H1 (cell line): ENCODE data around the gene HAT1. TPM values are rescaled to one million over a fixed set of nuclear protein-coding genes. Genes with fewer than 3 reads are reported as not detected.

Source experiments
- CTCF ChIA-PET: fragments of 300-600 bp; sonication (Branson Sonifier 250); formaldehyde crosslinking; loops from one replicate; lab custom pipeline; 2021; ENCODE audit not compliant: partially characterized antibody; lab: Charles Lee
- POLR2A ChIA-PET: fragments of 300-600 bp; sonication (Branson Sonifier 250); formaldehyde crosslinking; loops from one replicate; lab custom pipeline; 2021; ENCODE audit warnings: inconsistent platforms; ENCODE audit not compliant: partially characterized antibody; lab: Charles Lee
- DNase-seq, 2 experiments: peaks; one replicate each; pipeline versions ENCODE4 v3.0.0 to v3.0.0-alpha.2; 2010 to 2022; ENCODE audit warnings: low spot score in 2 of 2, low read depth in 1 of 2, mixed read lengths in 1 of 2
- FAIRE-seq: peaks from 2 replicates; lab custom pipeline; 2011; peaks lifted over from hg19 to GRCh38; lab: Jason Lieb, UNC
- H2AFZ ChIP-seq: 2 replicates; pipeline ENCODE4 v1.8.1; 2012; ENCODE audit warnings: low read length, inconsistent platforms
- H2AK5ac ChIP-seq: 2 replicates; pipeline ENCODE4 v1.6.1; 2013; ENCODE audit warnings: low read depth, low read length
- H2BK120ac ChIP-seq: replicated peaks from 2 replicates; pipeline ENCODE3; 2013; ENCODE audit warnings: low read depth, low read length, inconsistent platforms
- H2BK12ac ChIP-seq: 2 replicates; pipeline ENCODE4 v1.6.1; 2013; ENCODE audit warnings: low read depth, low read length
- H2BK15ac ChIP-seq: 2 replicates; pipeline ENCODE4 v1.6.1; 2013; ENCODE audit warnings: low read length
- H2BK20ac ChIP-seq: 2 replicates; pipeline ENCODE4 v1.6.1; 2013; ENCODE audit warnings: low read length
- H2BK5ac ChIP-seq: 2 replicates; pipeline ENCODE4 v1.6.1; 2013; ENCODE audit warnings: low read depth, low read length
- H3K14ac ChIP-seq: 2 replicates; pipeline ENCODE4 v1.6.1; 2013; ENCODE audit warnings: inconsistent platforms; ENCODE audit not compliant: insufficient read length
- H3K18ac ChIP-seq: 2 replicates; pipeline ENCODE4 v1.6.1; 2013; ENCODE audit warnings: low read length; ENCODE audit errors: extremely low read depth
- H3K23ac ChIP-seq: 2 replicates; pipeline ENCODE4 v1.6.1; 2013; ENCODE audit warnings: inconsistent platforms; ENCODE audit not compliant: insufficient read length
- H3K23me2 ChIP-seq: 2 replicates; pipeline ENCODE4 v1.6.1; 2013; ENCODE audit warnings: low read depth, low read length
- H3K27ac ChIP-seq: 2 replicates; pipeline ENCODE4 v1.6.1; 2011; ENCODE audit warnings: low read depth, low read length, inconsistent platforms
- H3K27me3 ChIP-seq, 4 experiments: replicated peaks in 1 of 4; 1 replicate in 1 of 4; 2 replicates in 3 of 4; pipeline versions ENCODE4 v1.6.1 to v1.8.1; 2011 to 2013; ENCODE audit warnings: low read length in 3 of 4, mild to moderate bottlenecking in 3 of 4, inconsistent platforms in 2 of 4, mixed read lengths in 2 of 4, moderate library complexity in 1 of 4; ENCODE audit not compliant: control insufficient read depth in 3 of 4, insufficient read depth in 3 of 4; ENCODE audit errors: extremely low read depth in 1 of 4
- H3K36me3 ChIP-seq, 4 experiments: 2 replicates each; pipeline versions ENCODE4 v1.6.1 to v1.8.1; 2011 to 2013; ENCODE audit warnings: mild to moderate bottlenecking in 4 of 4, low read length in 3 of 4, moderate library complexity in 2 of 4, control low read depth in 1 of 4, inconsistent platforms in 1 of 4; ENCODE audit not compliant: insufficient read depth in 4 of 4, control insufficient read depth in 2 of 4
- H3K4ac ChIP-seq: replicated peaks from 2 replicates; pipeline ENCODE3; 2013; ENCODE audit warnings: low read length, low read depth, mixed read lengths, inconsistent platforms; ENCODE audit not compliant: insufficient read length
- H3K4me1 ChIP-seq, 4 experiments: replicated peaks in 1 of 4; 1 replicate in 1 of 4; 2 replicates in 3 of 4; pipeline versions ENCODE4 v1.6.1 to v1.8.1; 2011 to 2013; ENCODE audit warnings: low read length in 3 of 4, inconsistent platforms in 2 of 4, mixed read lengths in 1 of 4; ENCODE audit not compliant: insufficient read depth in 4 of 4, control insufficient read depth in 3 of 4
- H3K4me2 ChIP-seq, 2 experiments: 2 replicates each; pipeline versions ENCODE4 v1.6.1 to v1.8.1; 2011 to 2013; ENCODE audit warnings: low read depth in 2 of 2, low read length in 2 of 2, control low read depth in 1 of 2, inconsistent platforms in 1 of 2, mild to moderate bottlenecking in 1 of 2; ENCODE audit not compliant: insufficient read depth in 1 of 2
- H3K4me3 ChIP-seq, 4 experiments: fragments of 200-600, 300-600 bp in 1 of 4; sonication (generic), shearing (Covaris generic), sonication (Bioruptor Twin) in 1 of 4; 2 replicates each; pipeline versions ENCODE4 v1.5.1 to v1.8.1; 2011 to 2016; ENCODE audit warnings: low read length in 4 of 4, low read depth in 3 of 4, control low read depth in 2 of 4, inconsistent platforms in 2 of 4, mild to moderate bottlenecking in 2 of 4, mixed read lengths in 1 of 4, moderate library complexity in 1 of 4; ENCODE audit not compliant: insufficient read depth in 2 of 4; ENCODE audit errors: extremely low read depth in 1 of 4
- H3K56ac ChIP-seq: replicated peaks from 2 replicates; pipeline ENCODE3; 2013; ENCODE audit warnings: low read depth, mild to moderate bottlenecking, mixed read lengths, low read length, inconsistent platforms; ENCODE audit not compliant: insufficient read length
- H3K79me1 ChIP-seq: 2 replicates; pipeline ENCODE4 v1.6.1; 2013; ENCODE audit warnings: low read depth, low read length, control low read depth
- H3K79me2 ChIP-seq, 2 experiments: 2 replicates each; pipeline versions ENCODE4 v1.6.1 to v1.8.1; 2012 to 2013; ENCODE audit warnings: low read length in 2 of 2, mild to moderate bottlenecking in 2 of 2, inconsistent platforms in 1 of 2; ENCODE audit not compliant: insufficient read depth in 2 of 2, control insufficient read depth in 1 of 2
- H3K9ac ChIP-seq, 4 experiments: replicated peaks in 1 of 4; 1 replicate in 1 of 4; 2 replicates in 3 of 4; pipeline versions ENCODE4 v1.6.1 to v1.8.1; 2011 to 2013; ENCODE audit warnings: low read depth in 3 of 4, low read length in 3 of 4, control low read depth in 2 of 4, mild to moderate bottlenecking in 2 of 4, moderate library complexity in 2 of 4, inconsistent platforms in 1 of 4; ENCODE audit errors: extremely low read depth in 1 of 4
- H3K9me3 ChIP-seq, 2 experiments: 2 replicates each; pipeline versions ENCODE4 v1.6.1 to v1.8.1; 2012 to 2013; ENCODE audit warnings: mild to moderate bottlenecking in 2 of 2, moderate library complexity in 2 of 2, control low read depth in 1 of 2, inconsistent platforms in 1 of 2, low read depth in 1 of 2, low read length in 1 of 2, mixed read lengths in 1 of 2; ENCODE audit not compliant: insufficient read depth in 2 of 2
- H4K20me1 ChIP-seq, 2 experiments: replicated peaks in 1 of 2; 2 replicates each; pipeline versions ENCODE3 to v1.8.1; 2011 to 2013; ENCODE audit warnings: inconsistent platforms in 2 of 2, low read length in 2 of 2, mild to moderate bottlenecking in 1 of 2; ENCODE audit not compliant: insufficient read depth in 2 of 2, control insufficient read depth in 1 of 2
- H4K5ac ChIP-seq: 2 replicates; pipeline ENCODE4 v1.6.1; 2013; ENCODE audit warnings: low read length, low read depth, mixed read lengths, inconsistent platforms; ENCODE audit not compliant: insufficient read length
- H4K8ac ChIP-seq: 2 replicates; pipeline ENCODE4 v1.8.0; 2013; ENCODE audit warnings: mild to moderate bottlenecking, moderate library complexity, low read length, inconsistent platforms; ENCODE audit not compliant: insufficient read depth; ENCODE audit errors: extremely low read depth
- H4K91ac ChIP-seq: replicated peaks from 2 replicates; pipeline ENCODE3; 2013; ENCODE audit warnings: low read length, mixed read lengths, inconsistent platforms; ENCODE audit not compliant: insufficient read length
- CBX5 ChIP-seq: fragments of 300-800, 300-1000 bp; sonication (generic); IDR thresholded peaks from 2 replicates; pipeline ENCODE4 v1.7.1; 2016; ENCODE audit warnings: antibody characterized with exemption, low read length, low read depth
- CTCF ChIP-seq, 3 experiments: IDR thresholded peaks; 1 replicate in 2 of 3; 2 replicates in 1 of 3; pipeline versions ENCODE4 v1.5.1 to v1.6.1; 2011; ENCODE audit warnings: low read length in 3 of 3, mild to moderate bottlenecking in 3 of 3, inconsistent platforms in 2 of 3, low read depth in 1 of 3, moderate library complexity in 1 of 3; ENCODE audit not compliant: insufficient read depth in 1 of 3; ENCODE audit errors: control extremely low read depth in 1 of 3
- RXRA ChIP-seq: IDR thresholded peaks from 2 replicates; pipeline ENCODE4 v1.6.1; 2011; ENCODE audit warnings: low read depth, mild to moderate bottlenecking, low read length, moderate library complexity; ENCODE audit not compliant: insufficient read depth
- SIN3A ChIP-seq, 2 experiments: IDR thresholded peaks in 1 of 2; conservative IDR thresholded peaks in 1 of 2; 2 replicates each; pipeline ENCODE4 v1.6.1; 2011 to 2012; ENCODE audit warnings: low read length in 2 of 2, improper control_type of control experiment in 1 of 2, low read depth in 1 of 2, mild to moderate bottlenecking in 1 of 2
- SIX5 ChIP-seq: IDR thresholded peaks from 2 replicates; pipeline ENCODE4 v1.6.1; 2011; ENCODE audit warnings: mild to moderate bottlenecking, low read depth, low read length
- TEAD4 ChIP-seq: IDR thresholded peaks from 2 replicates; pipeline ENCODE4 v1.6.1; 2012; ENCODE audit warnings: low read depth, low read length, inconsistent platforms, mixed read lengths
- WGBS, 2 experiments: shearing (Covaris generic) in 1 of 2; methylation state at CpG; one replicate each; pipeline versions ENCODE4 v1.1.6 to v1.1.7; 2013 to 2015; ENCODE audit warnings: low lambda C conversion rate in 2 of 2, mixed read lengths in 2 of 2, inconsistent platforms in 1 of 2, low coverage in 1 of 2, missing lambda C conversion rate in 1 of 2; ENCODE audit not compliant: insufficient replicate concordance in 2 of 2, insufficient coverage in 1 of 2, insufficient read length in 1 of 2; ENCODE audit errors: extremely low coverage in 1 of 2, missing lambda C conversion rate in 1 of 2; 5-methylcytosine and 5-hydroxymethylcytosine counted together
- polyA plus RNA-seq, 7 experiments: library from polyadenylated mRNA; depleted of rRNA in 3 of 7; stranded (reverse) in 5 of 7; unstranded in 2 of 7; fragments of >200 nt in 5 of 7; fragments of 200-250 nt in 2 of 7; gene quantifications; 1 replicate in 5 of 7; 2 replicates in 1 of 7; 4 replicates in 1 of 7; pipeline versions ENCODE4 v1.2.1 to v1.2.3, GENCODE V29; 2011 to 2013; ENCODE audit warnings: missing spikeins in 2 of 7, mixed read lengths in 2 of 7
- total RNA-seq: library from RNA; stranded (reverse); fragmentation: NEBNext Ultra II Directional; extraction: Animal tissue kit (Norgen Biotek cat#: 25700); gene quantifications from 2 replicates; pipeline ENCODE4 v1.2.1, GENCODE V29; 2021

The HAT1 gene
- total and polyA plus RNA-seq, 2 of the 8 experiments (the other 6 are each of a cell fraction or from before 2014, with no cell fraction given): 44.6 to 74.2 TPM

- no peak overlapping the region for H2BK15ac ChIP-seq
- no peak overlapping the region for H3K4ac ChIP-seq
- 93% methylated on average over 9 of the region's 9 CpGs; no CpG with 5 or more reads in 1 of the 2 experiments for WGBS, 2 experiments
- H3K18ac ChIP-seq: no peak overlapping the region
- peaks cover 3 to 9% of the 10 kb centered on the region in 2 experiments for H3K9me3 ChIP-seq
- no peak overlapping the region for H3K9ac ChIP-seq
- no peaks in the 10 kb centered on the region for H3K4me1 ChIP-seq
- H3K4me3 ChIP-seq: no peak overlapping the region
- POLR2A ChIA-PET: interaction anchor here (1.1 kb wide), 1 partner anchor 10 kb away, joined by 3 read pairs; no protein-coding TSS in a partner anchor
- no peak overlapping the region for H3K14ac ChIP-seq
- TF ChIP-seq RXRA (no peak), TEAD4 (no peak), SIN3A (conservative IDR thresholded peaks at IDR 0.05 in 1 of 2, IDR thresholded peaks at IDR 0.05 in 1 of 2; ENCODE audit: low read depth in 1 of 2, low read length in 2 of 2) (no peak), CBX5 (no peak), SIX5 (no peak), CTCF (IDR thresholded peaks at IDR 0.05; ENCODE audit: control extremely low read depth in 1 of 3, insufficient read depth in 1 of 3, low read depth in 1 of 3, low read length in 3 of 3) (no peak)
- TF ChIP-seq, all 59 proteins: peak for 0
- no peak overlapping the region for H4K91ac ChIP-seq
- H3K56ac ChIP-seq: no peak overlapping the region
- no peak overlapping the region for H3K27ac ChIP-seq
- no peak overlapping the region for H3K4me2 ChIP-seq
- no peak overlapping the region for H4K8ac ChIP-seq
- no peaks in the 10 kb centered on the region for H3K27me3 ChIP-seq
- H2AFZ ChIP-seq: no peak overlapping the region
- no peak overlapping the region for H2BK120ac ChIP-seq
- CTCF ChIA-PET: interaction anchor here (1.4 to 2.1 kb wide), 3 partner anchors 16 to 128 kb away, joined by 3 to 7 read pairs (median 3); partner anchors contain the start of gene HAT1
- no peak overlapping the region for H2BK20ac ChIP-seq
- FAIRE-seq: no peak
- peaks cover 2% of the 10 kb centered on the region; the same call in 1 of the 2 replicates for H3K23me2 ChIP-seq
- H4K5ac ChIP-seq: no peak overlapping the region
- peaks cover 4% of the 10 kb centered on the region; the same call in 1 of the 2 replicates for H3K79me1 ChIP-seq
- H4K20me1 ChIP-seq: peaks cover 0 to 2% of the 10 kb centered on the region in 2 experiments
- H3K36me3 ChIP-seq: peaks cover 0 to 17% (median 0%) of the 10 kb centered on the region in 4 experiments; a peak in 3 of 8 replicates
- no peak for DNase-seq
- H2AK5ac ChIP-seq: no peak overlapping the region
- no peak overlapping the region for H3K23ac ChIP-seq
- no peak overlapping the region for H2BK12ac ChIP-seq
- no peak overlapping the region for H2BK5ac ChIP-seq
- peaks cover 0 to 63% of the 10 kb centered on the region in 2 experiments; a peak in 2 of 4 replicates for H3K79me2 ChIP-seq
These were observed 16.9 kb downstream of the HAT1 start for GRCh38 chr2:171939058-171939742.
